Ectodermal cell (in vitro differentiated cells): ENCODE data around the gene HMX3.

ENCODE experiments used
- H3K27ac ChIP-seq: 2 replicates; pipeline ENCODE4 v1.7.0; 2013; ENCODE audit warnings: mild to moderate bottlenecking, low read depth, low read length; ENCODE audit not compliant: insufficient read depth, poor library complexity, severe bottlenecking
- H3K27me3 ChIP-seq: 2 replicates; pipeline ENCODE4 v1.7.0; 2013; ENCODE audit warnings: mild to moderate bottlenecking, low read length; ENCODE audit not compliant: insufficient read depth, control insufficient read depth, poor library complexity, severe bottlenecking
- H3K36me3 ChIP-seq: one replicate; pipeline ENCODE4 v1.7.0; 2013; ENCODE audit warnings: low read length; ENCODE audit not compliant: control insufficient read depth, insufficient read depth
- H3K4me1 ChIP-seq: one replicate; pipeline ENCODE4 v1.7.0; 2013; ENCODE audit warnings: low read length; ENCODE audit not compliant: control insufficient read depth, insufficient read depth
- H3K4me3 ChIP-seq: 2 replicates; pipeline ENCODE4 v1.7.0; 2013; ENCODE audit warnings: low read depth, low read length, control low read depth; ENCODE audit not compliant: insufficient read depth
- H3K9me3 ChIP-seq: 2 replicates; pipeline ENCODE4 v1.7.0; 2013; ENCODE audit warnings: mild to moderate bottlenecking, low read length, moderate library complexity; ENCODE audit not compliant: control insufficient read depth
- WGBS, 2 experiments: methylation state at CpG; one replicate each; pipeline ENCODE4 v1.1.7; 2013; ENCODE audit warnings: missing lambda C conversion rate in 2 of 2; 5-methylcytosine and 5-hydroxymethylcytosine counted together

The HMX3 gene

DNA sequence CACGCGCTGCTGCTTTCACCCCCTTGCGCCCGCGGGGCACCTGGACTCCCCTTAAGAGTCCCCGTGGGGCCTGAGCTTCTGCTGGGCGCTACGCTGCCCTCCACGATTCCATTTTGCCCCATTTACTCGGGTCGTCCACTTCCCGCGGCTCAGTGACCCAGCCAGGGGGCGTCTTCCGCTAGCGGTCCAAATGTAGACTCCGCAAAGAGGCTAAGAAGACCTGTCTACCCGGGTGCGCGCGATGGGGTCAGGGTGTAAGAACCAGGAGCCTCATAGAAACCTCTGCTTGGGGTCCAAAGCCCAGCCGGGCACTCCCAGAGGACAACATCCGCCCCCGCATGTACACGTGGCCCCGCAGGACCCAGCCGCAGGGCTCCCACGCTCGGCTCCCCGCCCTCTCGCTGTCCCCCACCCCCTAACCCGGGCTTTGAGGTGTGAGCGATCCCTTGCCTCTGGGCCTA lies 7.0 kb downstream of the HMX3 start:
- 1% methylated on average over 32 to 33 of the region's 33 CpGs for WGBS, 2 experiments
- H3K9me3 ChIP-seq = no peaks in the 10 kb centered on the region
- H3K27ac ChIP-seq = no peak overlapping the region
- H3K4me3 ChIP-seq = no peak overlapping the region
- no peaks in the 10 kb centered on the region for H3K36me3 ChIP-seq
- peaks cover 22% of the 10 kb centered on the region for H3K4me1 ChIP-seq
- peaks cover 100% of the 10 kb centered on the region for H3K27me3 ChIP-seq

DNA sequence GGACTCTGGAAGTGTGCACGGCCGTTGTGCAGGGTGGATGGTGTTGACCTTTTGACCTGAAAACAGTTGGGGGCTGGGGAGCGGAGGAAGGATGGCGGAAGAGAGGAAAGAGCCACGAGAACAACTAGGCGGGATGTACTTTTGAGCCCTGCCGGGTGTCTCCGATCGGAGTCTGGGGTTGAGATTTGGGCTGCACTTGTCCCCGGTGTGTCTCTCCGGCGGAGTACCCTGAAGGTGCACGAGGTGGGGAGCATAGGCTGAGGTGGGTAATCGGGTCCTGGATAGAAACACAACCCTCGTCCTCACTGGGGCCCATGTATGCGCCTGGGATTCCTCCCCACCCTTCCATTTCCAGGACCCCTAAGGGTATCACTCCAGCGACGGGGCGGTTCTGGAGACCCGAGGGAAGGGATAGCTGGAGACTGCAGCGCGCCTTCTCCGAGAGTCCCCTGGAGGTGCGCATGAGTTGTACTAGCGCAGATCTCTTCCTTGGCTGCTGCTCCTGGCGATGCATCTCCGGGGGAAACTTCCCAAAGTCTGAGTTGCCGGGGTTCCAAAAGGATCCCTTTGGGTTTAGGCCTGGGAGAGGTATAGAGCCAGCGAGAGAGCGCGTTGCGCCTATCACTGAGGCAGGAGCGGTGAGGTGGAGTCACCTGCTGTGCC lies 7.5 kb downstream of the HMX3 start:
- WGBS, 2 experiments = 1 to 2% methylated on average over 33 of the region's 33 CpGs
- no peak overlapping the region for H3K4me3 ChIP-seq

DNA sequence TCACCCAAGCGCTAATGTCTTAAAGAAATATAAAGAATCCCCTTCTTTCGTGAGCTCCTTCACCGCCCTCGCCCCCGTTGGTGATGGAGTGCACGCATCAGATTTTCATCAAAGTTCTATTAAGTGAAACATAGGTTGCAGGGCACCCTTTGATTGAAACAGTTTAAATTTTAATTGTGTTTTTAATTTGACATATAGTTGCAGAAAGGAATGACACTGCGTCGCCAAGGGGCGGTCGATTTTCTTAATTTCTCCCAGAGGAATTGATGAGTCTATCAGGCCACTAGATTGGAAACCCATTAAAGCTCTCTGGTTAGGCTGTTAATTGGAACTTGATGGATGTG lies 8.0 kb downstream of the HMX3 start:
- Histone ChIP-seq H3K4me3 (no peak overlapping the region), H3K27ac (no peak overlapping the region)
- WGBS, 2 experiments = 6 to 11% methylated on average over 10 of the region's 10 CpGs

More for the DNA sequence above, 7.5 kb downstream of the HMX3 start:
- Histone ChIP-seq H3K27me3 (peaks cover 100% of the 10 kb centered on the region), H3K4me1 (peaks cover 27% of the 10 kb centered on the region), H3K36me3 (no peaks in the 10 kb centered on the region), H3K9me3 (no peaks in the 10 kb centered on the region), H3K27ac (no peak overlapping the region)

DNA sequence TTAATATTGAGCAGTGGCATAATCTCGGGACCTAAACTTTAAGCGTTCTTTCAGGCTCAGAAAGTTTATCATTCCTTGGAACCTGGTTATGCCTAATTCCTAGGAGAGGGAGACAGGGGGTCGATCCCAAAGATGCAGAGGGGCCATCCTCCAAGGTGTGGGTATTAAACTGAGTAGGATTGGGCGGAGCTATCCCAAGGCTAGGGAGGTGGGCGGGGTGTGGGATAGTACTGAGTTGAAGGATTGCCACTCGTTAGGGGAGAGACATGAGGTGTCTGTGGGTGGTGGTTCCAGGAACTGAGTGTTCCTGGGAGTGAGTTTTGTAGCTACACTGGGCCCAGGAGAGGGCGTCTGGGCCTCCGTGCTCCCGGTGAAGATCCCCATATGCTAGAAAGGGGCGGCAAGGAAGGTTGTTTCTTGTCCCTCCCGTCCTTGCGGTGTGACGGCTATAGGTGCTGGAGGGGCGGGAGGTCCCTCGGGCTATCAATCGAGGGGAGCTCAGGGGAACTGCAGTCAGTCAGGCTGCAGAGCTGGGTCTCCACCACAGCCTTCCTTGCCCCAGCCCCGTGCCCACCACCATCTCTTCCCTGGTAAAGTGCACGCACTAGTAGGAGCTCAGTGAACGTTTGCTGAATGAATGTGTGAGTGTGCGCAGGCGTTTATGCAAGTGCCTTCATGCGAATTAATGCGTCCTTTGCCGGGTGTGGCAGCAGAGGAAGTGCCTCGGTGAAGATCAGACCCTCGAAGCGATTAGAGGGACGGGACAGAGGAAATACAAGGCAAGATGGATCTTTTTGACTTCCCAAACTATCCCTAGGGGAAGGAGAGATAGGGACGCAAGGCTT lies 9.1 kb downstream of the HMX3 start:
- Histone ChIP-seq H3K9me3 (no peaks in the 10 kb centered on the region), H3K4me3 (no peak overlapping the region), H3K36me3 (no peaks in the 10 kb centered on the region), H3K4me1 (peaks cover 21% of the 10 kb centered on the region), H3K27me3 (peaks cover 100% of the 10 kb centered on the region), H3K27ac (no peak overlapping the region)
- 2 to 3% methylated on average over 29 of the region's 29 CpGs for WGBS, 2 experiments

More for the DNA sequence above, 8.0 kb downstream of the HMX3 start:
- Histone ChIP-seq H3K9me3 (no peaks in the 10 kb centered on the region), H3K36me3 (no peaks in the 10 kb centered on the region), H3K27me3 (peaks cover 100% of the 10 kb centered on the region), H3K4me1 (peaks cover 27% of the 10 kb centered on the region)

DNA sequence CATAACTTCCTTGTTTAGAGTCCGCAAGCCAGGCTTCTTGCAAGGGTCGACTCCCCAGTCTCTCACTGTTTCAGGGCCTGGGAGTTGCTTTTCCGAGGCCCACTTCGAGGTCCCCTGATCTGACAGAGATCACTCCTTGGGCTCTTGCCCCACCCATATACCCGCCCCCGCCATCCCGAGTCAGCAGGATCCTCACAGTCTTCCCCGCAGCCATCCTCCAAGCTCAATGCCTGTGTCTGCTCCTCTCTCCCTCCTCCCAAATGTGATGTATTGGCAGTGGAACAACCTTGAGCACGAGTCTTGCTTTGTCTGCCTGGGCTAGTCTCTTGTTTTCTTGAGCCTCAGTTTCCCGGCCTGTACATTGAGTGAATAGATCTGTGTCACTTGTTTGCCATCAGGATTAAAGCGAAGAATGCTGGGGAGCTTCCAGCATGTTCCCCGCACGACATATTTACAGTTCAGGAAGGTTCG lies 9.8 kb downstream of the HMX3 start:
- Histone ChIP-seq H3K36me3 (no peaks in the 10 kb centered on the region), H3K4me1 (peaks cover 19% of the 10 kb centered on the region), H3K27me3 (peaks cover 100% of the 10 kb centered on the region), H3K9me3 (no peaks in the 10 kb centered on the region), H3K27ac (no peak overlapping the region), H3K4me3 (no peak overlapping the region)
- 3 to 4% methylated on average over 14 of the region's 14 CpGs for WGBS, 2 experiments

DNA sequence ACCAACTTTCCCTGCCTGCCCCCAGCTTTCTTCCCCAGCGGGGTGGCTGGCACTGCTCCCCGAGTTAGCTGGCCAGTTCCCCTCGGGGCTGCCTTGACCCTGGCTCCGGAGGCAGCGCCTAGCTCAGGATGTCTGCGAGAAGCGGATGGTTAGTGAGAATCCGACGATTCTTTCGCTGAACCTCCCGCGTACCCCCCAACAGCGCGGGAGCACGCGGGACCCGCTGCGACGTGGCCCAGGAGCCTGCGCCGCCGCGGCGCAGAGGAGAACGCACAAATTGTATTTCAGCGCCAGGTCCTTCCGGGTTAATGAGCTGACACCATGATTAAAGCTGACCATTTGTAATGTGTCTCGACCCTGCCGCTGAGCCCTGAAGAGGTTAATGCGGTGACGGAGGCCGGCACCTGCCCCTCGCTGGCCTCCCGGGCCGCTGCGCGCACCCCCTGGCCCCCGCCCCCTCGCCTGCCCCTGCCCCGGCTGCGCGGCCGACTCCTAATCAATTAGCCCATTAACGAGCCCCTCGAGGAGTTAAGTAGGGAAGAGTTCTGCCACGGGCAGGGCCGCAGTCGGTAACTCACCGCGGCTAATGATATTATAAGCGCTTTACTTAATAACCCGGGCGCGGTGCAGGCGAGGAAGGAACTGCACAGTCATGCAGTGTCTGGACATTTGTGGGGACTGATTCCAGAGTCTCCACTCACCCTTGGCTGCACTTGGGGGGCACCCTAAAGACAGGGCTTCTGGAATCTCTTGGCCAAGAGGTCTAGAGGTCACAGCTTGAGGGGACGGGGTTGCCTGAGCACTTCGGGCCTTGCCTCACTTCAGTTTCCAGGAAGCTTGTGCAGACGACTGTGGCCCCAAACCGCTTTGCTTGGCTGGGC lies 10.5 kb downstream of the HMX3 start:
- peaks cover 100% of the 10 kb centered on the region for H3K27me3 ChIP-seq
- H3K36me3 ChIP-seq = no peaks in the 10 kb centered on the region
- WGBS, 2 experiments = 2% methylated on average over 59 of the region's 59 CpGs
- H3K9me3 ChIP-seq = no peaks in the 10 kb centered on the region
- H3K4me3 ChIP-seq = no peak overlapping the region
- no peak overlapping the region for H3K27ac ChIP-seq
- peaks cover 20% of the 10 kb centered on the region for H3K4me1 ChIP-seq

DNA sequence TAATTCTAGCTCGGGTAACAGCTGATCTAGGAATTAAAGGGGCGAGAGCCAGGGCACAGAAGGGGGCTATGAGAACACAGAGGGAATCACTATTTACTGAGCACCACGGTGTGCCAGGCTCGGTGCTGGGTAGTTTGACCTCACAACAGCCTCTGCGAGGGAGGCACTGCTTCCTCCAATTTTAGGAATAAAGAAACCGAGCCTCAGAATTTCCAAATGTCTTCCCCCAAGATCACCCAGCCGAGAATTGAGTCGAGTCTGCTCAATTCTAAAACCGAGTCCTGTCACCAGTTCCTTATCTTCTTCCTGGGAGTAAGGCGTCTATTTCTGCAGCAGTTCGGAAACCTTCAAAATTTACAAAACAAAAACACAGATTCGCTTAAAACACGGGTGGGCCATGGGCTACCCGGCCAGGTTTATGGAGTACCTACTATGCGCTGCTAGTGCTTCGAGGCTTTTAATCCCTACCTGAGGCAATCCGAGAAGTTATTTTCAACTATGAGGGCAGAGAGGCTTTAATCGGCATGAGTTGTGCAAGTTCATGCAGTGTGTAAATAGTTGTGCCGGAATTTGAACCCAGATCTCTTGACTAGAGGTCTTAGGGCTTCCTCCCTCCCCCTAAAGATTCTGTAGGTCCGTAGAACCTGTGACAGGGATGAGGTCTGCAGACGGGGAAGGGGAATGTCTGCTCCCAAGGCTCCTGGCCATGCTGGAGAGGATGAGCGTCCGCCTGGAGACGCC lies 11.3 kb downstream of the HMX3 start:
- Histone ChIP-seq H3K9me3 (no peaks in the 10 kb centered on the region), H3K4me1 (peaks cover 22% of the 10 kb centered on the region), H3K27ac (no peak overlapping the region), H3K4me3 (no peak overlapping the region), H3K36me3 (no peaks in the 10 kb centered on the region), H3K27me3 (peaks cover 100% of the 10 kb centered on the region)
- WGBS, 2 experiments = 11% methylated on average over 24 of the region's 24 CpGs

DNA sequence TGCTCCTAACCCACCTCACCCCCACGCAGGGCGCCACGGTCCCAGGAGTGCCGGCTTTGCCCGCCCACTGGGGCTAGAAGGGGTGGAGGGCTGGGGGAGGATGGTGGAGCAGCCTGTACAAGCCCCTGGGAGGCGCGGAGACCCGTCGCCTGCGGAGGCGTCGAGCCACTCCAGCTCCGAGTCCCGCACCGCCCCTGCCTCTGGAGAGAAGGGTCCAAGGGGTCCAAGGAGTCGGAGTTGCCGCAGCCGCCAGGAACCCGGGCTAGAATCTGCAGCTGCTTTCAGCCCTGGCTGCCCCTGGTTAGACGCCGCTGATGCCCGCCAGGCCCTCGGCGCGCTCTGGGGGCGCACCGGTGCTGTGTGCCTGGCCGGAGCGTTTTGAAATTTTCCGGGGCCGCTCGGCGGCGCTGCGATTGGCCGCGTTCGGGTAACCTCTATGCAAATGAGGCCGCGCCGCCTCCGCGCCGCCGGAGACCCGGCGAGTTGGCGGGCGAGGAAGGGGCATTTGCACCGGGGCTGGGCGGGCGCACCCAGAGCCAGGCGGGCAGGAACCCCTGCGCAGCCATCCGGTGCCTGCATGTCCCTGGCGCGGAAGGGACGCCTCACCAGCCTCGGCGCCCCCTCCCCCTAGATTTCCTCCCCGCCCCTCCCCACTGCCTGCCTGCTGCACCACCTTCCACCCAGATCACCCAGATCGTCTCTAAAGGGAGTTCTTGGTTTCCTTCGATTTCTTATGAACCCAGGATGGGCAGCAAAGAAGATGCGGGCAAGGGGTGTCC lies 12.1 kb downstream of the HMX3 start, which contains the start of gene HMX2:
Gene HMX2, plus strand, starts transcription at position 502 of the 779 bp plus-strand sequence. Its CDS starts 243 bp downstream, at position 745.
- peaks cover 100% of the 10 kb centered on the region for H3K27me3 ChIP-seq
- no peaks in the 10 kb centered on the region for H3K36me3 ChIP-seq
- 1% methylated on average over 64 of the region's 64 CpGs for WGBS, 2 experiments
- peaks cover 19% of the 10 kb centered on the region for H3K4me1 ChIP-seq
- H3K9me3 ChIP-seq = no peaks in the 10 kb centered on the region
- peak within 1 kb of the TSS; percentile 17 for H3K4me3 ChIP-seq
- no peak within 1 kb of the TSS for H3K27ac ChIP-seq
